Lower leg skin (tissue), 4 donors: ENCODE measurements around the gene YBEY. TPM values are rescaled to one million over a fixed set of nuclear protein-coding genes. Genes with fewer than 3 reads are reported as not detected.

Experiments used
- DNase-seq, 2 donors: peaks; one replicate each; pipeline ENCODE4 v3.0.0-alpha.2; 2019; ENCODE audit warnings: low spot score in 2 of 2
- H3K4me3 ChIP-seq: fragments of 200-600 bp; sonication (generic); 2 replicates; pipeline ENCODE4 v1.5.1; 2017; ENCODE audit warnings: mild to moderate bottlenecking, low read depth; ENCODE audit not compliant: poor library complexity, severe bottlenecking
- POLR2A ChIP-seq, 2 donors: fragments of 450-650 bp; IDR thresholded peaks; one replicate each; pipeline ENCODE4 v1.6.1; 2016 to 2017; ENCODE audit warnings: antibody characterized with exemption in 2 of 2, mild to moderate bottlenecking in 1 of 2, moderate library complexity in 1 of 2
- WGBS, 2 donors: methylation state at CpG; one replicate each; pipeline ENCODE4 v1.1.5; 2018; 5-methylcytosine and 5-hydroxymethylcytosine counted together
- intact Hi-C: fragments of 100-400 bp; cut with DNase I; formaldehyde crosslinking; loops from one replicate; pipeline ENCODE4 v1.15.0; 2023; ENCODE audit warnings: low total_unique reads
- total RNA-seq, 4 donors: library from RNA; depleted of rRNA; stranded (reverse); fragments of >200 nt; gene quantifications; one replicate each; pipeline ENCODE4 v1.1.0, GENCODE V29; 2016
- TF ChIP-seq, protein P1 (sequence below), 3 donors: fragments of 450-650 bp; IDR thresholded peaks; one replicate each; pipeline ENCODE4 v1.5.1; 2016; ENCODE audit warnings: antibody characterized with exemption in 3 of 3, mild to moderate bottlenecking in 3 of 3, moderate library complexity in 2 of 3

YBEY gene
- total RNA-seq, 4 donors from 2014 or later = 7.4 to 21.7 (median 17.0) TPM

DNA sequence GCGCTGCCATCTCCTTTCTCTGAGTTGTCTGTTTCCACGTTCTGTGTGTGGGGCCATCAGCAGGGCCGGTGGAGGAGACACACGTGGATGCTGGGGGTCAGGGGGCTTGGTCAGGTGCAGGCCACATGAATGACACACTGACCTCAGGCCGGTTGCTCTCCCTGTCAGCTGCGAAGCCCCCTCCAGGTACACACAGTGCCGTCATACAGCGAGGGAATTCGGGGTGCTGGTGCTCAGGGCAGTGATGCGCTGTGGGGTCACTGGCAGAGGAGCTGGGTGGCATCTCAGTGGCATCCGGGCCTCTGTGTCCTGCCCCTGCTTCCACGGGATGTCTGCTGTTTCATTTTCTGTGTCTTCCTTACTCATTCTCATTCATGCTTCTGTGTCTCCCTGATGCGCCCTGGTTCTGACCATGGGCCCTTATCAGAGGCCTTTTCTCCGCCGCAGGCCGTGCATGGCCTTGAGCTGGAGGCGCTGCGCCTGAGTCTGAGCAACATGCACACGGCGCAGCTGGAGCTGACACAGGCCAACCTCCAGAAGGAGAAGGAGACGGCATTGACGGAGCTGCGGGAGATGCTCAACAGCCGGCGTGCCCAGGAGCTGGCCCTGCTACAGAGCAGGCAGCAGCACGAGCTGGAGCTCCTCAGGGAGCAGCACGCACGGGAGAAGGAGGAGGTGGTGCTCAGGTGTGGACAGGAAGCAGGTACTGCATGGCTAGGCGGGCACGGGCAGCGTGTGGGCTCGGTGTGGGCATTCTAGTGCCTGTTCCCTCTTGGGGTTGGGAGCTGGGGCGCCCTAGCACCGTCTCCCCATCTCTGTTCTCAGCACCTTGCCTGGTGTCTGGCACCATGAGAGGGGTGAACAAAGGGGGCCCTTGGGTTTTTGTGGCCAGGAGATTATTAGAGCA is 60.4 kb downstream of the YBEY start:
- 91 to 95% methylated on average over 34 of the region's 34 CpGs for WGBS, 2 donors
- intact Hi-C loops = no loop called here
- H3K4me3 ChIP-seq = no peak overlapping the region
- TF ChIP-seq, protein P1, sequence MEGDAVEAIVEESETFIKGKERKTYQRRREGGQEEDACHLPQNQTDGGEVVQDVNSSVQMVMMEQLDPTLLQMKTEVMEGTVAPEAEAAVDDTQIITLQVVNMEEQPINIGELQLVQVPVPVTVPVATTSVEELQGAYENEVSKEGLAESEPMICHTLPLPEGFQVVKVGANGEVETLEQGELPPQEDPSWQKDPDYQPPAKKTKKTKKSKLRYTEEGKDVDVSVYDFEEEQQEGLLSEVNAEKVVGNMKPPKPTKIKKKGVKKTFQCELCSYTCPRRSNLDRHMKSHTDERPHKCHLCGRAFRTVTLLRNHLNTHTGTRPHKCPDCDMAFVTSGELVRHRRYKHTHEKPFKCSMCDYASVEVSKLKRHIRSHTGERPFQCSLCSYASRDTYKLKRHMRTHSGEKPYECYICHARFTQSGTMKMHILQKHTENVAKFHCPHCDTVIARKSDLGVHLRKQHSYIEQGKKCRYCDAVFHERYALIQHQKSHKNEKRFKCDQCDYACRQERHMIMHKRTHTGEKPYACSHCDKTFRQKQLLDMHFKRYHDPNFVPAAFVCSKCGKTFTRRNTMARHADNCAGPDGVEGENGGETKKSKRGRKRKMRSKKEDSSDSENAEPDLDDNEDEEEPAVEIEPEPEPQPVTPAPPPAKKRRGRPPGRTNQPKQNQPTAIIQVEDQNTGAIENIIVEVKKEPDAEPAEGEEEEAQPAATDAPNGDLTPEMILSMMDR (IDR thresholded peaks at IDR 0.05) = no peak
- TF ChIP-seq POLR2A (IDR thresholded peaks at IDR 0.05) = no peak
- DNase-seq = no peak

DNA sequence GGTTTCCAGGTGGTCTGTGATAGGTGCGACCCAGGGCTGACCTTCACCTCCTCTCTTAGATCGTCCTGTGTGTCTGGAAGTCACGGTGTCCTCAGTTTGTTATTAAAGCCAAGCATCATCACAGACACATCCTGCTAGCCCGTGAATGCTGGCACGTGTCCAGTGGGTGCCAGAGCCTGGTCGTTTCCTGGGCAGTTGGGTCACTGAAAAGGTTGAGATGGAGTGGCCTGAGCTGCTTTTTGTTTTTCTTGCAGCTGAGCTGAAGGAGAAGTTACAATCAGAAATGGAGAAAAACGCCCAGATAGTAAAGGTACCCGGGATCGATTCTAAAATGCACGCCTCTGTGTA is 61.0 kb downstream of the YBEY start:
- WGBS, 2 donors = 85 to 86% methylated on average over 10 of the region's 10 CpGs
- TF ChIP-seq POLR2A (IDR thresholded peaks at IDR 0.05) = no peak
- TF ChIP-seq, protein P1 (IDR thresholded peaks at IDR 0.05) = no peak
- intact Hi-C loops = no loop called here
- no peak overlapping the region for H3K4me3 ChIP-seq
- DNase-seq = no peak

Other genes with a start within 250 kb of the YBEY start
- gene COL6A2, start 188.2 kb upstream of the YBEY start, total RNA-seq = 100 to 1,000 TPM; 137 to 543 (median 164) TPM
- gene FTCD, start 130.8 kb upstream of the YBEY start, total RNA-seq = under 1 TPM in 1 of 4 donors, not detected in 3; 0.29 TPM
- 1 to 10 TPM; 2.1 to 7.5 (median 4.0) TPM for gene SPATC1L, start 101.9 kb upstream of the YBEY start, total RNA-seq
- gene LSS, start 57.6 kb upstream of the YBEY start, total RNA-seq = 100 to 1,000 TPM in 1 of 4 donors, 10 to 100 TPM in 3; 60.8 to 165 (median 81.7) TPM
- gene MCM3AP, start 731 bp upstream of the YBEY start, total RNA-seq = 10 to 100 TPM; 45.5 to 71.4 (median 57.7) TPM
- gene C21orf58, start 37.5 kb downstream of the YBEY start, total RNA-seq = 1 to 10 TPM; 2.2 to 4.8 (median 2.3) TPM
- gene PCNT, start 37.8 kb downstream of the YBEY start, total RNA-seq = 10 to 100 TPM; 30.3 to 44.0 (median 33.3) TPM
- gene DIP2A, start 172.5 kb downstream of the YBEY start, total RNA-seq = 10 to 100 TPM; 37.3 to 77.8 (median 38.5) TPM